Memory B cell (primary cell): ENCODE data around the gene WDR5B.
A peak's percentile ranks its signal among the peaks of the same experiment; 100 is the strongest.

Experiments
- ATAC-seq: fragments of 150-1000 bp; cut with Tn5 transposase; 2 replicates; pipeline ENCODE4 v1.10.0; 2021; ENCODE audit warnings: low read depth, mild to moderate bottlenecking, moderate library complexity
- DNase-seq, 2 donors: peaks; one replicate each; pipeline ENCODE4 v3.0.0; 2022; ENCODE audit warnings: low spot score in 2 of 2
- H3K27ac Mint-ChIP-seq: one replicate; pipeline ENCODE4 v1.8.0; 2022; ENCODE audit warnings: mild to moderate bottlenecking, moderate library complexity, mixed read lengths
- H3K27me3 Mint-ChIP-seq: one replicate; pipeline ENCODE4 v1.8.0; 2022; ENCODE audit warnings: mixed read lengths
- H3K36me3 Mint-ChIP-seq: one replicate; pipeline ENCODE4 v1.8.0; 2022; ENCODE audit warnings: mild to moderate bottlenecking, mixed read lengths
- H3K4me1 Mint-ChIP-seq: one replicate; pipeline ENCODE4 v1.8.0; 2022; ENCODE audit warnings: mixed read lengths
- H3K4me3 Mint-ChIP-seq: one replicate; pipeline ENCODE4 v1.8.0; 2022; ENCODE audit warnings: mild to moderate bottlenecking, moderate library complexity, mixed read lengths
- H3K9me3 Mint-ChIP-seq: one replicate; pipeline ENCODE4 v1.8.0; 2022; ENCODE audit warnings: mixed read lengths

Gene WDR5B

DNA sequence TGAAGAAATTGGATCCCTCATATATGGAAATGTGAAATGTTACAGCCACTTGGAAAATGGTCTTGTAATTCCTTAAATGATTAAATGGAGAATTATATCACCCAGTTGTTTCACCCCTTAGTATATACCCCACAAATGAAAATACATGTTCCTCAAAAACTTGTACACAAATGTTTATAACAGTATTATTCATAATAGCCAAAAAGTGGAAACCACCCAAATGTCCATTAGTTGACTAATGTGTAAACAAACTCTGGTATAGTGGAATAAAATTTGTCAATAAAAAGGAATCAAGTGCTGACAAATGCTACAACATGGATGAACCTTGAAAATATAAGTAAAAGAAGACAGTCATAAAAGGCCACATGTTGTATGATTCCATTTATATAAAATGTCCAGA, 19.4 kb downstream of the WDR5B start:
- Mint-ChIP-seq H3K9me3 (no peaks in the 10 kb centered on the region), H3K36me3 (peaks cover 2% of the 10 kb centered on the region), H3K27ac (no peak overlapping the region), H3K4me1 (peaks cover 3% of the 10 kb centered on the region), H3K27me3 (no peaks in the 10 kb centered on the region), H3K4me3 (no peak overlapping the region)
- ATAC-seq (no peak), DNase-seq (no peak)

DNA sequence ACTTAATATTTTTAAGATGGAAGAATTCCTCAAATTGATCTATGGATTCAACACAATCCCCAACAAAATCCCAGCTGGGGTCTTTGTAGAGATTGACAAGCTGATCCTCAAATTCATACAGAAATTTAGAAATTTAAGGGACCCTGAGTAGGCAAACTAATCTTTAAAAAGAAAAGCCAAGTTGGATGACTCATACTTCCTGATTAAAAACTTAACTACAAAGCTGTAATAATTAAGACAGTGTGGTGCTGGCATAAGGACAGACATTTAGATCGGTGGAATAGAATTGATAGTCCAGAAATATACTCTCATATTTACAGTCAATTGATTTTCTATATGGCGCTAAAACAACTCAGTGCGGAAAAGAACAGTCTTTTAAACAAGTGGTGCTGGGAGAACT, 20.3 kb downstream of the WDR5B start:
- ATAC-seq (no peak), DNase-seq (no peak)
- no peak overlapping the region for H3K27ac Mint-ChIP-seq
- peaks cover 2% of the 10 kb centered on the region for H3K36me3 Mint-ChIP-seq
- no peaks in the 10 kb centered on the region for H3K27me3 Mint-ChIP-seq
- H3K4me1 Mint-ChIP-seq: peaks cover 3% of the 10 kb centered on the region
- H3K9me3 Mint-ChIP-seq: no peaks in the 10 kb centered on the region
- no peak overlapping the region for H3K4me3 Mint-ChIP-seq

DNA sequence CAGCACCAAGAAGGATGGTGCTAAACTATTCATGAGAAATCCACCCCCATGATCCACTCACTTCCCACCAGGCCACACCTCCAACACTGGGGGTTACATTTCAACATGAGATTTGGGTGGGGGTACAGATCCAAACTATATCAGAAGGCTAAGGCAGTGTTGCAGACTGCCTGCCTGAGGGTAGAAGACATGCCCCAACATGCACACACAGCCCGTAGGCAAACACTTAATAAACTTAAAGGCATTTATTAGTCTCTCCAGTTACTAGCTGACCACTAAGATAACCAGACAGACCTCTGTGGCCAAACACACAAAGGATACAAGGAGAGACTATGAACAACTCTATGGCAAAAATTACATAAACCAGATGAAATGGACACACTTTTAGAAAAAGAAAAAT, 21.7 kb downstream of the WDR5B start:
- H3K4me3 Mint-ChIP-seq: no peak overlapping the region
- H3K4me1 Mint-ChIP-seq: peaks cover 4% of the 10 kb centered on the region
- H3K36me3 Mint-ChIP-seq: peaks cover 2% of the 10 kb centered on the region
- no peaks in the 10 kb centered on the region for H3K9me3 Mint-ChIP-seq
- H3K27me3 Mint-ChIP-seq: no peaks in the 10 kb centered on the region
- peak overlapping the region; percentile 6 for H3K27ac Mint-ChIP-seq
- ATAC-seq (no peak), DNase-seq (no peak)

DNA sequence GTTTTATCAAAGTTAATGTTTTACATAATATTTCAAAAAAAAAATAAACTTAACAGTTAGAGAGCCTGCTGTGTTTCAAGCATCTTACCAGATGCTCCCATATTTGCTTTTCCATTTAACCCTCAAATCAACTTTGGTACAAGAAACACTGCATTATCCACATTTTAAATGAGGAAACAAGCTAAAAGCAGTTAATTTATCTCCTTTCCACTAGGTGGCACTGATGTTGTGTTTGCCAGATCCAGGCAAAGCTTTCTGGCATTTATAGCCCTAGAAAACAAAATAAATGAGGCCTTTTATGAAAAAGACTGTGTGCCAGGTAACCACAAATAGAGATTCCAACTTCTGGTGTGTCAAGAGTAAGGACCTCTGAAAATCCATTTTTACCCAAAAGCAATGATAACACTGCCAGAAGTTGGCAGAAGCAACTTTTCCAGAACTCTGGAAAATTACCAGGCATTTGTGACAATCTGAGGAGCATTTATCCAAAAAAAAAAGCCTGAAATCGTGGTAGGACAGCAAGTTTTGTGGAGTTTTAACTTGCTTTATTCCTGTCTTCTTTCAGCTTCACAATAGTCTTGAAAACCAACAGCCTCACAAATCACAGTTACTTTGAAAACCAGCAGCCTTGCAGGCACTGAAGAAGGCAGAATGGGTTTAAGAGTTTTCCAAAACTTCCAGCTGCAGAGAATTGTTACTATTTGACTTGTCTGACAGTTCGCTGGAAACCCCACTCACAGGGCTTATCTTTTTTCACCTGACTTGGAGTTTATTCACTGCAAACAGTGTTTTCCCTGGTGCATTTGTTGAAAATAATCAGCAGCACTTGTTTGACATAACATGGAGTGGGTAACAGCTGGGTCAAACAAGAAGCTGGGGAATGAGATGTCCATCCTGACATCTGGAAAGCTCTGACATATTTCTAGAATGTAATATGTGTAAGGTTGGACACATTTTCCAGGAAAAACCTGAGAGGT, 22.7 kb downstream of the WDR5B start:
- Mint-ChIP-seq H3K9me3 (no peaks in the 10 kb centered on the region), H3K4me1 (peaks cover 12% of the 10 kb centered on the region), H3K36me3 (peaks cover 2% of the 10 kb centered on the region), H3K4me3 (no peak overlapping the region), H3K27me3 (no peaks in the 10 kb centered on the region), H3K27ac (peak overlapping the region; percentile 6)
- DNase-seq (peak in 1 of 2 donors; percentile 52), ATAC-seq (peak; percentile 51)

DNA sequence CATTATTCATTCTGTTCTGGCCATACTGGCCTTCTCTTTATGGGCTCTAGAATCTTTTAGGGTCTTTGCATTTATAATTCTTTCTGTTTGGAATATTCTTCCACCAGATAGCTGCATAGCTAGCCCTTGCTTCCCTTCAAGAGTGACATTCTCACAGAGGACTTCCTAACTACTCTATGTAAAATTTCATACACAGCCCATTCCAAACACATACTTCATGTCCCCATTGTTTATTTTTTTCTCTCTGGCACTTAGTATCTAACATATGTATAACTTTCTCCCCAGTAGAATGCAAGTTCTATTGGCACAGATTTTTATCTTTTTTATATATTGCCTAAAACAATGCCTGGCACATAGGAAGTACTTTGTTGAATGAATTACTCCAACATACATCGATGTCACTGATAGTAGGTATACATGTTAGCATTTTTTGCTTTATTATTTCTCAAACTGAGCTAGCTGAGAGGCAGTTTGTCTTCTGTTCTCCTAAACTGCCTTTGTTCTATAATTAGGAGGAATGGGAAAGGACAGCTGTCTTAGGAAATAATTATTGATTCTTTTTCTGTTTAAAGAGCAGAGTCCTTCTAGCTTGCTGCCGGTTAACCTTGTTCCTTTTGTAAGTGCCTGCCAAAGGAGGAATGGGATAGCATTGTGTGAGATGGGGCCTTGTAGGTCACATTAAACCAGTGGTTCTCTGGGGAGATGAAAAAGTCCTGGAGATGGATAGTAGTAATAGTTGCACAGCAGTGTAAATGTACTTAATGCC, 24.0 kb downstream of the WDR5B start:
- H3K27ac Mint-ChIP-seq: no peak overlapping the region
- DNase-seq: no peak
- peaks cover 5% of the 10 kb centered on the region for H3K36me3 Mint-ChIP-seq
- H3K27me3 Mint-ChIP-seq: no peaks in the 10 kb centered on the region
- no peak for ATAC-seq
- no peaks in the 10 kb centered on the region for H3K9me3 Mint-ChIP-seq
- peaks cover 20% of the 10 kb centered on the region for H3K4me1 Mint-ChIP-seq
- H3K4me3 Mint-ChIP-seq: no peak overlapping the region

DNA sequence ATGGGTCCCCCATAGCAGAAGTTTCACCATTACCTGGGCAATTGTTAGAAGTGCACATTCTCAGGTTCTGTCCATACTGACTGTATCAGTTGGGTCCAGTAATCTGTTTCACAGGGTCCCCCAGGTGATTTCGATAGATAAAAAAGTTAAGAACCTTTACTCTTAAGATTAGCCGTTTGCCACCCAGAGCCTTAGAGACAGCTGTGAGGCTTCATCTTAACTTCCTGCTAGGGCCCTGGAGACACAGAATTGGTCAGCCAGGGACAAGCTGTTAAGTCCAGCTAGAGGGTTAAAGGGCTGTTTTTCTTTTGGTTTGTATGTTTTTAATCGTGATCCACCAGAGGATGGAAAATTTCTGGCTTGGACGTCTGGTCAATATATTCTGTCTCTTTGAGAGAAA, 25.2 kb downstream of the WDR5B start:
- Mint-ChIP-seq H3K4me1 (peaks cover 20% of the 10 kb centered on the region), H3K9me3 (no peaks in the 10 kb centered on the region), H3K27ac (no peak overlapping the region), H3K4me3 (no peak overlapping the region), H3K36me3 (peaks cover 5% of the 10 kb centered on the region), H3K27me3 (no peaks in the 10 kb centered on the region)
- ATAC-seq (no peak), DNase-seq (no peak)

DNA sequence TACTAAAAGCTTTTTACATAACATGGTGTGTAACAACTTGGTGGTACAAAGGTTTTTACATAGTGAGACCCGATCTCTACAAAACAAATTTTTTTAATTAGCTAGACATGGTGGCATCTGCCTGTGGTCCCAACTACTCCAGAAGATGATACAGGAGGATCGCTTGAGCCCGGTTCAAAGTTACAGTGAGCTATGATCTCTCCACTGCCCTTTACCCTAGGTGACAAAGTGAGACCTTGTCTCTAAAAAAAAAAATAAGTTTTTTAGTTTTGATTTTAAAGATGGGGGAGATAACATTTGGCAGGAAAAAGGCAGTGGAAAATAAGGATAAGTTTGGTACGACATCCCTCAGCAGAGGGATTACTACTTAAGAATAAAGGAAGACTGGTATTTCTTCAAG, 26.0 kb downstream of the WDR5B start:
- H3K9me3 Mint-ChIP-seq: no peaks in the 10 kb centered on the region
- no peak overlapping the region for H3K27ac Mint-ChIP-seq
- peaks cover 3% of the 10 kb centered on the region for H3K36me3 Mint-ChIP-seq
- H3K4me3 Mint-ChIP-seq: no peak overlapping the region
- H3K4me1 Mint-ChIP-seq: peaks cover 20% of the 10 kb centered on the region
- no peaks in the 10 kb centered on the region for H3K27me3 Mint-ChIP-seq
- ATAC-seq (no peak), DNase-seq (no peak)

DNA sequence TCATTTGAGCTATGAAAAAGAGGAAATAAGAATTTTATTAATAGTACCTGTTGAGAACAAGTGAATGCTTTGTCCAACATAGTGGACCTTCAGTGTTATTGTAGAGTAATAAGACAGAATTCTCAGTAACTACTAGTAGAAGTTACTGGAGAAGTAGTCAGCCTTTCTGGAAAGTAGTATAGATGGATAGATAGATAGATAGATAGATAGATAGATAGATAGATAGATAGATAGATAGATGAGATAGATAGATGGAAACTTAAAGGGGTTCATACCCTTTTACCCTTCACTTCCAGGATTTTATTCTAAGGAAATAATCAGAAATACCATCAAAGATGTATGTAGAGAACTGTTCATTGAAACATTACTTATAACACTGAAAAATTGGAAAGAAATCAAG, 26.7 kb downstream of the WDR5B start:
- H3K4me3 Mint-ChIP-seq: no peak overlapping the region
- ATAC-seq (no peak), DNase-seq (no peak)
- no peaks in the 10 kb centered on the region for H3K27me3 Mint-ChIP-seq
- peaks cover 3% of the 10 kb centered on the region for H3K36me3 Mint-ChIP-seq
- H3K9me3 Mint-ChIP-seq: no peaks in the 10 kb centered on the region
- peaks cover 25% of the 10 kb centered on the region for H3K4me1 Mint-ChIP-seq
- peak overlapping the region; percentile 48 for H3K27ac Mint-ChIP-seq

DNA sequence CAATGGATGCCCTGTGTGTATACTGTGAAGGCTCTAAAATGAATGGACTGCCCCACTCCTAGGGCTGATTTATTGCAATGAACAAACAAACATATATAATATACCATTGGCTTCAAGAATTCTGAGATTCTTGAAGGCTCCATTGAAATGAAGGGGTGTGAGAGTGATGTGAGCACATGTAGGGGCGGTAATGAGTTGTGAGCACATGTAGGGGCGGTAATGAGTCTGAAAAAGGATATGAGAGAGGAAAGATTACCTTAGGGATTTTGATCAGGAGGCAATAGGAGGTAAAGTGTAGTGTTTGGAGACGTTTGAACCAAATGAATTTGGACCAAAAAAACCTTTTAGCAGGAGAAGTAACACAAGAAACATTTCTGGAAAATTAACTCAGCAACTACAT, 28.2 kb downstream of the WDR5B start:
- Mint-ChIP-seq H3K36me3 (peaks cover 3% of the 10 kb centered on the region), H3K27me3 (no peaks in the 10 kb centered on the region), H3K27ac (no peak overlapping the region), H3K9me3 (no peaks in the 10 kb centered on the region), H3K4me1 (peaks cover 27% of the 10 kb centered on the region), H3K4me3 (no peak overlapping the region)
- ATAC-seq (no peak), DNase-seq (no peak)

DNA sequence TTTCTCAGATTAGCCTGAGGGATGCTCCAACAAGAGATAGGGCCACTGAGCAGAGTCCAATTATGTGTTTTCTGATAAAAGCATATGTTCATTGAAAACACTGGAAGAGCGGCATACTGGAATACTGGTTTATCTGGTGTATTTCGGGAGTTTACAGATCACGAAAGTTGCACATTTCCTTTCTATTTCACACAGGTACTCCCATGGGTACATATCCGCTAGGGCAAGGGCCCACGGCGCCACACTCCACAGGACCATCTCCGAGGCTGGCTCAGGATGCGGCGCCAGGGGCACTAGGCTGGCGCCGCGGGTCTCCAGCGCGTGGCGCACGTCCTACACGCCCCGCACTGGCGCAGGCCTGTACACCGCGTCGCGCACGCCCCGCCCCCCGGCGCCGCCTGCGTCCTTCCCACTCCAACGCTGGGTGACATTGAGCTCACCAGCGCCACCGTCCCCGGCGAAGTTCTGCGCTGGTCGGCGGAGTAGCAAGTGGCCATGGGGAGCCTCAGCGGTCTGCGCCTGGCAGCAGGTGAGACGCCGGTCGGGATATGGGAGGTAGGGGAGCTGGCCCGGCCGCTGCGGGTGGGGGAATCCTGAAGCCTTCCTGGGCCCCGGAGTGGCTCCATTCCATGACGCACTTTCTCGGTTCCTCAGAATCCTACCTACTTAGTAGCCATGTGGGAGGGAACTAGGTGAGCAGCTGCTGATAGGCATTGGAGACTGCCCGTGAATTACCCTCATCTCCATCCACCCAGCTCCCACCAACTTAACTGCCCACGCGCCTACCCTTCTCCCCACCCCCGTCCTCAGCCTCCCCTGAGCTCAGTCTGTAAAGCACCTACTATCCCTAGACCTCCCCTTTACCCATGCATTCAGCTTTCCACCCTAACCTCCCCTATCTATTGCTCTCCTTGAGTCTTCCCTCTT, 31.8 kb downstream of the WDR5B start, which contains the start of gene FAM162A:
Gene FAM162A (plus strand): TSS at position 412 of the 927 bp plus-strand sequence. CDS start 84 bp downstream, at position 496.
- peak; percentile 91 for ATAC-seq
- no peaks in the 10 kb centered on the region for H3K27me3 Mint-ChIP-seq
- peak; percentile 90 for DNase-seq
- H3K27ac Mint-ChIP-seq: peak within 1 kb of the TSS; percentile 95
- H3K36me3 Mint-ChIP-seq: peaks cover 3% of the 10 kb centered on the region
- peak within 1 kb of the TSS; percentile 94 for H3K4me3 Mint-ChIP-seq
- H3K9me3 Mint-ChIP-seq: no peaks in the 10 kb centered on the region
- peaks cover 33% of the 10 kb centered on the region for H3K4me1 Mint-ChIP-seq

DNA sequence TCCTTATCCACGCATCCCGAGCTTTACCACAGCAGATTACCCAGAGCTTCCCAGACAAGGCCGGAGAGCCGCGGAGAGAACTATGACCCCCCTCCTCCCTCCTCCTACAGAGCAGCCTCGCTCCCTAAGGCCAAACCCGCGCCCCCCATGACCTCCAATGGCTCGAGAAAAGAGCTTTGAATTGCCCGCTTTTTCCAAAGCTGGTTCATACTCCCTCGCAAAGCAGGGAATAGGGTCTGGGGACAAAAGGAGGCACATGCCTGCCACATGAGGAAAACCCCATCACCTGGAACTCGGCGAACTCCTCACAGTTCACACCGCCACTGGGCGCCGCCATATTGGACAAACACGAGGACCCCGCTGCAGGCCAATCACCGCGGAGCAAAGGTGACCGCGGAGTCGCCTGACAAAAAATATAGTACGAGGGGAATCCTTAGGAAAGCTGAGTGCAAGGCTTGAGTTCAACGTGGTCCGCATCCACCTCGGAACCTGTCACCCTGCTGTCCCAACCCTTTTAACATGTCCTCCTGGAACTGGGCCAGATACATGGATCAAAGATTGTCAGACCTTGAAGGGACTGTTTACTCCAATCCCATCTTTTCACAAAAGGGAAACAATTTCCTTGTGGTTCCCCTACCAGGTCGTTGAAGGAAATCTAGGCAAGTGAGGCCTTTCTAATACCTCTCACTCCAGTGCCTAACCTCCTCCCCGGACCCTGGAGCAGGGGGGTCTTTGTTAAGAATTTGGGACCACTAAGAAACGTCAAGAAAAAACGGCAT, 32.8 kb downstream of the WDR5B start, which contains the start of gene MIX23:
Gene MIX23 (minus strand): TSS at position 344 of the 779 bp plus-strand sequence. CDS start 7 bp downstream, at position 337.
- H3K4me1 Mint-ChIP-seq: peaks cover 27% of the 10 kb centered on the region

DNA sequence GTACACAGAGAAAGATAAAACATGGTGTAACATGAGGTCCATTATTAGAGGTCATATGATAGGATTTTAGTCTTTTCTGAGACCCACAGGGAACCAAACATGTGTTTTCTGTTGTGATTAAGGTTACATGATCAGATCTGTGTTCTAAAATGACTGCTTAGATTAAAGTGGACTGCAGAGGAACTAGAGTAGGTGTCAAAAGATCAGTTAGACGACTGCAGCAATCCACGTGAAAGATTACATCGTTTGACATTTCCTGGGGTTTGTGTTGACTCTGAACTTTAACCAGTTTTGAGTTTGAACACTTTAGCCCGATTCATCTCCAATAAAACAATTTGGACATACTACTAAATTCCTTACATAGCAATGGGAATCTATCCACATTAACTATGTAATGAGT, 37.9 kb downstream of the WDR5B start:
- ATAC-seq (no peak), DNase-seq (no peak)
- no peak overlapping the region for H3K4me3 Mint-ChIP-seq
- H3K9me3 Mint-ChIP-seq: no peaks in the 10 kb centered on the region
- H3K4me1 Mint-ChIP-seq: peaks cover 18% of the 10 kb centered on the region
- no peaks in the 10 kb centered on the region for H3K27me3 Mint-ChIP-seq
- H3K36me3 Mint-ChIP-seq: peaks cover 13% of the 10 kb centered on the region
- no peak overlapping the region for H3K27ac Mint-ChIP-seq

More for the DNA sequence above, 32.8 kb downstream of the WDR5B start, which contains the start of gene MIX23:
- peak within 1 kb of the TSS; percentile 95 for H3K27ac Mint-ChIP-seq
- peaks cover 3% of the 10 kb centered on the region for H3K36me3 Mint-ChIP-seq
- no peaks in the 10 kb centered on the region for H3K27me3 Mint-ChIP-seq
- H3K4me3 Mint-ChIP-seq: peak within 1 kb of the TSS; percentile 94
- DNase-seq: peak; percentile 76 to 81
- no peaks in the 10 kb centered on the region for H3K9me3 Mint-ChIP-seq
- peak; percentile 57 for ATAC-seq

DNA sequence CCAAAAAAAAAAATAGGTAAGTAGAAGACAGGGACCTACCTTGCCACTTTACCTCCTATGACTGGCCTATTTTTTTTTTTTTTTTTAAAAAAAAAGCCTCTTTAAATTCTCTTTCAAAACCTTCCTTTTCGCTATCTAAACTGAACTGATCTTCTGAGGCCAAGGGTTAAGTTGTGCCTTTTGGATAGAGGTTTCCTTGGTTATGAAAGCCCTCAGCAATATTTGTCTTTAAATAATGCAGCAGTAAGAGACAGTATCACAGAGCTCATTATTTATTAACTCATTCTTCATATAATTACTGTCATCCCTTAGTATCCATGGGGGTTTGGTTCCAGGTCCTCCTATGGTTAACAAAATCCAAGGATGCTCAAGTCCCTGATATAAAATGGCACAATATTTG, 41.8 kb downstream of the WDR5B start:
- Mint-ChIP-seq H3K27ac (no peak overlapping the region), H3K9me3 (no peaks in the 10 kb centered on the region), H3K4me3 (no peak overlapping the region), H3K27me3 (no peaks in the 10 kb centered on the region), H3K36me3 (peaks cover 19% of the 10 kb centered on the region), H3K4me1 (peaks cover 11% of the 10 kb centered on the region)
- no peak for DNase-seq
- ATAC-seq: no peak
